ENCODE measurements around the gene KRAS.

- TF ChIP-seq POLR2A (IDR thresholded peaks at IDR 0.05; ENCODE audit: low read depth) (no peak), EP300 (IDR thresholded peaks at IDR 0.05) (no peak)
- TF ChIP-seq, protein P1, sequence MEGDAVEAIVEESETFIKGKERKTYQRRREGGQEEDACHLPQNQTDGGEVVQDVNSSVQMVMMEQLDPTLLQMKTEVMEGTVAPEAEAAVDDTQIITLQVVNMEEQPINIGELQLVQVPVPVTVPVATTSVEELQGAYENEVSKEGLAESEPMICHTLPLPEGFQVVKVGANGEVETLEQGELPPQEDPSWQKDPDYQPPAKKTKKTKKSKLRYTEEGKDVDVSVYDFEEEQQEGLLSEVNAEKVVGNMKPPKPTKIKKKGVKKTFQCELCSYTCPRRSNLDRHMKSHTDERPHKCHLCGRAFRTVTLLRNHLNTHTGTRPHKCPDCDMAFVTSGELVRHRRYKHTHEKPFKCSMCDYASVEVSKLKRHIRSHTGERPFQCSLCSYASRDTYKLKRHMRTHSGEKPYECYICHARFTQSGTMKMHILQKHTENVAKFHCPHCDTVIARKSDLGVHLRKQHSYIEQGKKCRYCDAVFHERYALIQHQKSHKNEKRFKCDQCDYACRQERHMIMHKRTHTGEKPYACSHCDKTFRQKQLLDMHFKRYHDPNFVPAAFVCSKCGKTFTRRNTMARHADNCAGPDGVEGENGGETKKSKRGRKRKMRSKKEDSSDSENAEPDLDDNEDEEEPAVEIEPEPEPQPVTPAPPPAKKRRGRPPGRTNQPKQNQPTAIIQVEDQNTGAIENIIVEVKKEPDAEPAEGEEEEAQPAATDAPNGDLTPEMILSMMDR (IDR thresholded peaks at IDR 0.05), result no peak
These were observed 42.9 kb downstream of the KRAS start for GRCh38 chr12:25207846-25208245.
